ENCODE results near the gene STIM2.
A peak's percentile ranks its signal among the peaks of the same experiment; 100 is the strongest.

Gene STIM2

DNA sequence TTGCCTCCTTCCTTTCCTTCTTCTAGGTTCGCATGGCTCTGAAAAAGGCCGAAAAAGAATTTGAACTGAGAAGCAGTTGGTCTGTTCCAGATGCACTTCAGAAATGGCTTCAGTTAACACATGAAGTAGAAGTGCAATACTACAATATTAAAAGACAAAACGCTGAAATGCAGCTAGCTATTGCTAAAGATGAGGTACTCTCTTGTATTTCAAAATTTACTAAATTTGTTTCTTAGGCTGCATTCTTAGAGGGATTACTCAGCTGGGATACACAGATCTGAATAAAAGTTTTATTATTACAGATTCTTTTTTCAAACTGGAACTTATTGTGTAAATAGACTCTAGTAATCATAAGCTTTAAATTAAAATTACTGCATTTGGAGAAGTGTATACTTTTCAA is 146.9 kb downstream of the STIM2 start:
- no peak overlapping the region for H3K4me3 ChIP-seq (ENCODE audit: low read depth, low read length)
- in situ Hi-C loops (cut with HindIII; ENCODE audit: low sequenced_read_pairs) = no loop called here
- TF ChIP-seq, protein P1, sequence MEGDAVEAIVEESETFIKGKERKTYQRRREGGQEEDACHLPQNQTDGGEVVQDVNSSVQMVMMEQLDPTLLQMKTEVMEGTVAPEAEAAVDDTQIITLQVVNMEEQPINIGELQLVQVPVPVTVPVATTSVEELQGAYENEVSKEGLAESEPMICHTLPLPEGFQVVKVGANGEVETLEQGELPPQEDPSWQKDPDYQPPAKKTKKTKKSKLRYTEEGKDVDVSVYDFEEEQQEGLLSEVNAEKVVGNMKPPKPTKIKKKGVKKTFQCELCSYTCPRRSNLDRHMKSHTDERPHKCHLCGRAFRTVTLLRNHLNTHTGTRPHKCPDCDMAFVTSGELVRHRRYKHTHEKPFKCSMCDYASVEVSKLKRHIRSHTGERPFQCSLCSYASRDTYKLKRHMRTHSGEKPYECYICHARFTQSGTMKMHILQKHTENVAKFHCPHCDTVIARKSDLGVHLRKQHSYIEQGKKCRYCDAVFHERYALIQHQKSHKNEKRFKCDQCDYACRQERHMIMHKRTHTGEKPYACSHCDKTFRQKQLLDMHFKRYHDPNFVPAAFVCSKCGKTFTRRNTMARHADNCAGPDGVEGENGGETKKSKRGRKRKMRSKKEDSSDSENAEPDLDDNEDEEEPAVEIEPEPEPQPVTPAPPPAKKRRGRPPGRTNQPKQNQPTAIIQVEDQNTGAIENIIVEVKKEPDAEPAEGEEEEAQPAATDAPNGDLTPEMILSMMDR (IDR thresholded peaks at IDR 0.05; ENCODE audit: low read depth, low read length) = no peak
- DNase-seq (ENCODE audit: low read depth, low spot score) = no peak

DNA sequence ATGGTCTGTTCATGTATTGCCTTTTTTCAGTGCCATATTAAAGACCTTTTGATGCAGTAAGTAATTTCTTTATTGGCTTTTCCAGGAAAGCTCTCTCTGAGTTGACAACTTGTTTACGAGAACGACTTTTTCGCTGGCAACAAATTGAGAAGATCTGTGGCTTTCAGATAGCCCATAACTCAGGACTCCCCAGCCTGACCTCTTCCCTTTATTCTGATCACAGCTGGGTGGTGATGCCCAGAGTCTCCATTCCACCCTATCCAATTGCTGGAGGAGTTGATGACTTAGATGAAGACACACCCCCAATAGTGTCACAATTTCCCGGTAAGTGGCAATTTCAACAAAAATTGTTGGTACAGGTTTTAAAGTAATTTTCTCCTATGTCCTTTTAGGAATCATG is 148.0 kb downstream of the STIM2 start:
- H3K4me3 ChIP-seq (ENCODE audit: low read depth, low read length) = no peak overlapping the region
- in situ Hi-C loops (cut with HindIII; ENCODE audit: low sequenced_read_pairs) = no loop called here
- TF ChIP-seq, protein P1 (IDR thresholded peaks at IDR 0.05; ENCODE audit: low read depth, low read length) = no peak
- DNase-seq (ENCODE audit: low read depth, low spot score) = no peak

DNA sequence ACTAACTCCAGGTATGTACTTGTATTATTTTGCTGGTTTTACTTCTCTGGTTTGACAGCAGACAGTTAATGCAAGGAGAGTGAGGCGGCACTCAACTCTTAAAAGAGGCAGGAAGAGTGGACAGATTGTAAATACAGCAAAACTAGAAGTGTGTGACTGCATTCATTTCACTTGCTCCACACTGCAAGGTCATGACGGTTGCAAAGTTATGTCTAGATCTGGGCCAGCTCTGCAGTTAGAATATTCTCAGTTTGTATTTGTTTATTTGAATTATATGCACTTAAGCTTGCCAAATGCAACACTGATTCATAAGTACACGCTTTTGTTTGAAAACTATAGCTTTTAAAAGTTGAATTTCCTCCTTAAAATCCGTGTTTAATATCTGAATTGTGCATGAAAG is 148.9 kb downstream of the STIM2 start:
- TF ChIP-seq, protein P1 (IDR thresholded peaks at IDR 0.05; ENCODE audit: low read depth, low read length) = no peak
- in situ Hi-C loops (cut with HindIII; ENCODE audit: low sequenced_read_pairs) = no loop called here
- DNase-seq (ENCODE audit: low read depth, low spot score) = peak; percentile 79

DNA sequence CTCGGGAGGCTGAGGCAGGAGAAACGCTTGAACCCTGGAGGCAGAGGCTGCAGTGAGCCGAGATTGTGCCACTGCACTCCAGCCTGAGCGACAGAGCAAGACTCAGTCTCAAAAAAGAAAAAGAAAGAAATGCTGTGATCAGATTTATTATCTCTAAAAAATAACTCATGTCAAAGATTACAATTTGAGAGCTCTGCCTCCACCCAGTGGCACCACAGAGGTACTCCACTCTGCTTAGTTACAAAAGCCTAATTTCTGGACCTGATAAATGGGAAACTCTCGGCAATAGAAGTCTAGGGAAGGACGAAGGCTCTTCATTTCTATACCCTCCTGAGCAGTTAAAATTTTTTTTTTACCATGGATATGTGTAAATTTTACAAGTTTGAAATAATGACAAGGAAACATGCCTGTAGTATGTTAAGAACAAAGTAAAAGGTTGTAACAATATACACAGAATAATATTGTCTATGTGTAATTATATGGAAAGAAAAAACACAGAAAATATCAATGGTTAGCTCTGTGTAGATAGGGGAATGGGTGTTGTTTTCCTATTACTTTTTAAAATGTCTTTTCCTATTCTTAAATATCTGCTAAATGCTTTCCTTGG is 149.8 kb downstream of the STIM2 start:
- TF ChIP-seq, protein P1 (IDR thresholded peaks at IDR 0.05; ENCODE audit: low read depth, low read length) = peak; percentile 81
- in situ Hi-C loops (cut with HindIII; ENCODE audit: low sequenced_read_pairs) = no loop called here
- DNase-seq (ENCODE audit: low read depth, low spot score) = peak; percentile 72
- no peak overlapping the region for H3K4me3 ChIP-seq (ENCODE audit: low read depth, low read length)

More for the DNA sequence above, 148.9 kb downstream of the STIM2 start:
- no peak overlapping the region for H3K4me3 ChIP-seq (ENCODE audit: low read depth, low read length)

DNA sequence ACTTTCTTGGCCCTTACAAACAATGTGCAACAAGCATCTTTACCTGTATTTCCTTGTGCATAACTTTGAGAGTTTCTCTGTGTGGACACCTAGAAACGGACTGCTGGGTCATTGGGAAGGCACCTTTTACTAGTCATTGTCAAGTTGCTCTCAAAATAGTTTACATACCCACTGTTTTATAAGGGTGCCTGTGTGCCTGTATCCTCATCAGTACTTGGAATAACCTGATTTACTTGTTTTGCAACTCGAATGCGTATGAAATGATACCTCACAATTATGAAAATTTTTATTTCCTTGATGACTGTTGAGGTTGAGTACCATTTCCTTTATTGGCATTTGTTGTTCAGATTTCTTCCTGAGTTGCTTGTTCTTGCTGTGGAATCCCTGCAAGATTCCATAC is 150.8 kb downstream of the STIM2 start:
- no peak overlapping the region for H3K4me3 ChIP-seq (ENCODE audit: low read depth, low read length)
- DNase-seq (ENCODE audit: low read depth, low spot score) = no peak
- TF ChIP-seq, protein P1 (IDR thresholded peaks at IDR 0.05; ENCODE audit: low read depth, low read length) = no peak
- in situ Hi-C loops (cut with HindIII; ENCODE audit: low sequenced_read_pairs) = no loop called here

DNA sequence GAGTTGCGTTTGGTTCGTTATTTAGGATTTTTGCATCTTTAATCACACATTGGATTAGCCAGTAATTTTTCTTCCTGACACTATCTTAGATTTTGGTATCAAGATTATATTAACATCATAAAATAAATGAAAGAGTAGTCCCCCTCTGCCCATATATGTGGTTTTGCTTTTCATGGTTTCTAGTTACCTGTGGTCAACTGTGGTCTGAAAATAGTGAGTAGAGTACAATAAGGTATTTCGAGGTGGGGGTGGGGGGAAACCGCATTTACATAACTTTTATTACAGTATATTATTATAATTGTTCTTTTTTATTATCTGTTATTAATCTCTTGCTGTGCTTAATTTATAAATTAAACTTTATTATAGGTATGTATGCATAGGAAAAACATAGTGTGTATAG is 152.4 kb downstream of the STIM2 start:
- no peak overlapping the region for H3K4me3 ChIP-seq (ENCODE audit: low read depth, low read length)
- TF ChIP-seq, protein P1 (IDR thresholded peaks at IDR 0.05; ENCODE audit: low read depth, low read length) = no peak
- DNase-seq (ENCODE audit: low read depth, low spot score) = no peak
- in situ Hi-C loops (cut with HindIII; ENCODE audit: low sequenced_read_pairs) = no loop called here
